ENCODE data around the gene CAVIN3. TPM values are rescaled to one million over a fixed set of nuclear protein-coding genes. Genes with fewer than 3 reads are reported as not detected.
"Not testable (repeated sequence)": the region's sequence is repeated elsewhere in the genome, so short reads cannot be mapped to it uniquely, and the experiment has no call there.

CAVIN3 gene
- total RNA-seq, 1 donor from 2014 or later: 94.6 TPM

DNA sequence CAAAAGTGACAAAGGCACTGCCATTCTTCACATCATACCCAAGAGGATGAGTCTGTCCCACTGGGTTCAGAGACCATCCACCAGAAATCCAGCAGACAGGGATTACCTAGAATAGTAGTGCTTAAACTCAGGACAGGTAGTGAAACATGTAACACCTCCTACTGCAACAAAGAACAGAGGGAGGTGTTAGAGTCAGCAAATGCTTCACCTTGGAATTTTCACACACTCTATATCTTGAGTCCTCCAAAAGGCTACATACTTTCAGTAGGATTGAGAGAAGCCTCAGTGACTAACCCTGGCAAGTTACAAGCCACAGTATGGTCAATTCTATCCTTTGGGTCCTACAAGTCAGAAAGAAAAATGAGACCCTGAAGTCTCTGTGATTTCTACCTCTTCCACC, 6.0 kb upstream of the CAVIN3 start:
- no peak for DNase-seq (ENCODE audit: low read depth, low spot score)

DNA sequence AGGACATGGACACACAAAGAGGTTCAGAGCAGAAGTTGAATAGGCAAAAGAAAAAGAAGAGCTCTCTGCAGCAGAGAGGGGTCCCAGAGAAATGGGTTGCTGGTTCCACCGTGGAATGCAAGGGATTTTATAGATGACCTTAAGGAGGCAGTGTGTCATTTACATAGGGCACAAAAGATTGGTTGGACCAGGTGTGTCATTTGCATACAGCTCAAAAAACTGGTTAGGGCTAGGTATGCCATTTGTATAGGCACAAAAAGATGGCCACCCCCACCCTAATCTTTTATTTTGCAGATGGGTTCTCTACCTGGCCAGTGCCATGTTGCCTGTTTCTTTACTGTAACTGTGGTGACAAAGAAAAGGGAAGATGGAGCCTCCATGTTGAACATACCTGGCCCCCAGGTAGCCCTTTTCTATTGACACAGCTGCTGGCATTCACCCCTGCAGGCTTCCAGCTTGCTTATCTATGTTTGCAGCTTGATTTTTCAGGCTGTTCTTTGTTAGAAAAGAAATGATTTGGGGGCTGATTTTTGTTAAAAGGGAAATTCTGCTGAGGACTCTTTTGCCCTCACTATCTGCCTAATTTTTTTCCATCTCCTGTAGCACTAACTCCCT, 3.1 kb upstream of the CAVIN3 start:
- DNase-seq (ENCODE audit: low read depth, low spot score): no peak

DNA sequence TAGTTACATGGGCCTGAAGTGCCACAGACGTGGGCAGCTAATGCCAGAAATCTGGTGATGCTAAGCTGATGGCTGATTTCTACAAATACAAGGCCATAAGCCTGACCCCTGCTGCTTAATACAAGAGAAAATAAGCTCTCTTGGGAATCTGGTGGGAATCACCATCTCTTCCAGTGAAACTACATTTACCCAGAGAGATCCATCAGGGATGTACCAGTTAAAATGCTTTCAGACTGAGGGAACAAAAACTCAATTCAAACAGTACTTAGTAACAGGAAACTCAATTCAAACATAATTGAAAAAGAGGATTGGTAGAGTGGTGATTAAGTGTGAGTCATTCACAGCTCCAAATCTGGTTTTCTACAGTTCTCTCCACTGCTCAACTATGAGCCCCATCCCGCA, 1.7 kb upstream of the CAVIN3 start:
- no peak for DNase-seq (ENCODE audit: low read depth, low spot score)

DNA sequence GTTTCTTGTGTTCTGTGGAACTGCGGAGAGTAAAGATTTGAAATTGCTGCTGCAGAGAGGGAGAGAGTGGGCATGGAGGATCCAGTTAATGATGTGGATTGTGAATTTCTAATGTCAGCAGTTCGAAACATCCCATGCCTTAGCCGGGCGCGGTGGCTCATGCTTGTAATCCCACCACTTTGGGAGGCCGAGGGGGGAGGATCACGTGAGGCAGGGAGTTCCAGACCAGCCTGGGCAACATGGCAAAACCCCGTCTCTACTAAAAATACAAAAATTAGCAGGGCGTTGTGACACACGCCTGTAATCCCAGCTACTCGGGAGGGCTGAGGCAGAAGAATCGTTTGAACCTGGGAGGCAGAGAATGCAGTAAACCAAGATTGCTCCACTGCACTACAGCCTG, 1.1 kb upstream of the CAVIN3 start:
- no peak for DNase-seq (ENCODE audit: low read depth, low spot score)

DNA sequence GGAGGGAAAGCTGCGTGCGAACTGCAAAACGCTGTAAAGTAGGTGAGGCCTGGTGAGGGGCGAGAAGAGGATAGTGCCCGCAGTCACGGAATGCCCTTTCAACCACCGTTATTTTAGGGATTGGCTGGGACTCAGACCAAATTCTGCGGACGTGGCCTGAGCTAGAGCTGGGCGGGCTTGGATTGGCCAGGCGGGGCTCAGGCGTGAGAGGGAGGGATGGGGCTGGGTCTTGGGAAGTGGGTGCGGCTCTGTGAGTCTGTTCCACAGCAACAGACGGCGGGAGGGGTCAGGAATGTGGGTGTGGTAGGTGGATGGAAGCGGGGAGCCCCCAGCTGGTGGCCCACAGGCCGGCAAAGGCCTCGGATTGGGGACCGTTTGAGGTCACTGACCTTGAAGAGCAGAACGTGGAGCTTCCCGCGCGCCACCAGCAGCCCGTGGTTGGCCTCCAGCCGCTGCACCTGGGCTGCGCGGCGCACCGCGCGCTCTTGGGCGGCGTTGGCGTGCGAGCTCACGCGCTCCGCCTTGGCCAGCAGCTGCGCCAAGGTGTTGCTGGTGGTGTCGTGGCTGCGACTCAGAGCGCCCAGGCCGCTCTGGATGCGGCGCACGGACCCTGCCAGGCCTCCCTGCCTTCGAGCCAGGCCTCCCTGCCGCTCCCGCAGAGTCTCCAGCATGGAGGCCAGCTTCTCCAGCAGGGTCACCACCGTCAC, 444 bp downstream of the CAVIN3 start:
- DNase-seq (ENCODE audit: low read depth, low spot score): peak; percentile 54

GRCh38 chr11:6319001-6319703, 1.1 kb downstream of the CAVIN3 start:
- no peak for DNase-seq (ENCODE audit: low read depth, low spot score)

GRCh38 chr11:6318204-6318603, 2.1 kb downstream of the CAVIN3 start:
- no peak for DNase-seq (ENCODE audit: low read depth, low spot score)

GRCh38 chr11:6315811-6316425, 4.4 kb downstream of the CAVIN3 start:
- no peak for DNase-seq (ENCODE audit: low read depth, low spot score)

DNA sequence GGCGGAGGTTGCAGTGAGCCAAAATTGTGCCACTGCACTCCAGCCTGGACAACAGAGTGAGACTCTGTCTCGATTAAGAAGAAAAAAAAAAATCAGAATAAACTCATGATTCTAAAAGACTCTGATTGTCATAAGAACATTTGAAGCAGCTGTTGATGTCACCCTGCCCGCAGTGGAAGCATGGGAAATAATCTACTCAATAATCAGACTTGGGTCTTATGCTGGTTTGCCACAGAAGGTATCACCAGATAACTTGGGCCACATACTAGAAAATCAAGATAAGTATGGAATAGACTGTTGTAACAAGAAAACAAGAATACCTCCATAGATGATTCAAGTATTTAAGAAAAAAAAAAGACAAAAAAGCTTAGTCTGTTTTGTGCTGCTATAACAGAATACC, 8.2 kb downstream of the CAVIN3 start:
- no peak for DNase-seq (ENCODE audit: low read depth, low spot score)

GRCh38 chr11:6307876-6308275, 12.4 kb downstream of the CAVIN3 start:
- DNase-seq (ENCODE audit: low read depth, low spot score): no peak

DNA sequence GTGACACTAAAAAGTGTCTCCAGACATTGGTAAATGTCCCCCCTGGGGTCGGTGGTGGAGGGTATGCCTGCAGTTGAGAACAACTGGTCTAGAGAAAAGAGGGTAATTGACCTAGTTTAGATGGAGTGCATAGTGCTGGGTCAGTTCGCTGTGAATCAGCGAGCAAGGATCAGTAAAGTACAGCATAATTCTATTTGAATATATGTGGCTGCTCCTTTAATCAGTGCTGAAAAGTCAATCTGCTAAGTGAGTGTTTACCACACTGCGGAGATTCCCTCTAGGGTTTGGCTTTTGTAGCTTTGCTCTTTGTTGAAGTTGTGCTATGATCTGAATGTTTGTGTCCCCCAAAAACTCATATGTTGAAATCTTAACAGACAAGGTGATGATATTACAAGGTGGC, 15.0 kb downstream of the CAVIN3 start:
- DNase-seq (ENCODE audit: low read depth, low spot score): no peak

GRCh38 chr11:6303661-6304060, 16.6 kb downstream of the CAVIN3 start:
- no peak for DNase-seq (ENCODE audit: low read depth, low spot score)

DNA sequence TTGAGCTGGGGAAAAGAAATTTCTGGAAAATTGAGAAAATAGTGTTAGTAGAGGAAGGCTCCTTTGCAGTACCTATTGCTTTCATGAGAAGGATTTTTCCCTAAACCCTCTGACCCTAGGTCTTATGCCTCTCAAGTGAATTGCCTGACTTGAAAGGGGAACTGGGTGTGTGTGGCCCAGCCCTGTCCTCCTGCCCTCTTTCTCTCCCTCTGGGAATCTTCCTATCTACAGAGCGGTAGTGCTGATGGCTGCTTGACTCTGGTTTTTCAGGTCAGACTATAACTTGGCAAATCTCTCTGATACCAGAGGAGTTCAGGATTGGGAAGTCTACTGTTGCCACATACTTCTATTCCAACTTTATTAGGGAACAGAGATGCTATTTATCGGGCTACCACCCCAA, 19.2 kb downstream of the CAVIN3 start:
- DNase-seq (ENCODE audit: low read depth, low spot score): no peak

- DNase-seq (ENCODE audit: low read depth, low spot score): no peak
Observed at GRCh38 chr11:6300325-6300724, 20.0 kb downstream of the CAVIN3 start.

DNA sequence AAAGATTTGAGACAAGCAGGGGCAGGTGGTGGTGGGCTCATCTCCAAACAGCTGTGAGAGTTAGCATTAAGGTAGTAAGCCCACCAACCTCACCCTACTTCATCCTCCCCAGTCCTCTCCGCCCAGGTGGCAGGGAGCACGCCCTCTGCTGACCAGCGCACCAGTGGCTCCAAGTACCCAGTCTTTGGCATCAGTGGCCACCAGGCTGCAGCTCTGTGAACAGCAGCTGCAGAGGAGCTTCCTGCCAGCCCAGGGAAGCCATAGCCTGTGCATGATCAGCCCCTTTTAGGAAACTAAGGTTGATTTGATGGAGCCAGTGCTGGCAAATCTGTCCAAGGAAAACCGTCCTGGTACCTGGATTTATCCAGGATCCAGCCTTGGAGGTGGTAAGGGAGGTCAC, 21.7 kb downstream of the CAVIN3 start:
- DNase-seq (ENCODE audit: low read depth, low spot score): no peak

DNA sequence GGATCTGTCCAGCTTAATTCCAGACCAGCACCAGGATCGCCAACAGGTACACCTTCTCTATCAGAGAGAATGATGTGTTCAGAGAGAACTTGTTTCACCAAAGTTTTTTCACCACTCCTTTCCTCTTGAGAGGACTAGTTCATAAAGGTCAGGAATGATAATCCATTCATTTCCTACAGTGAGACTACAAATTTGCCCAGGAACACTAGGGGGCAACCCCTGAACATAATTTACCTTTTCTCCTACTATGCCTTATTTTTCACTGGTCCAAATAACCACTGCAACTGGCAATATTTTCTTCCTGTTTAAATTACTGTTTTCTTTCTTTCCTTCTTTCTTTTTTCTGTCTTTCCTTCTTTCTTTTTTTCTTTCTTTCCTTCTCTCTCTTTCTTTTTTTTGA, 22.5 kb downstream of the CAVIN3 start:
- no peak for DNase-seq (ENCODE audit: low read depth, low spot score)

DNA sequence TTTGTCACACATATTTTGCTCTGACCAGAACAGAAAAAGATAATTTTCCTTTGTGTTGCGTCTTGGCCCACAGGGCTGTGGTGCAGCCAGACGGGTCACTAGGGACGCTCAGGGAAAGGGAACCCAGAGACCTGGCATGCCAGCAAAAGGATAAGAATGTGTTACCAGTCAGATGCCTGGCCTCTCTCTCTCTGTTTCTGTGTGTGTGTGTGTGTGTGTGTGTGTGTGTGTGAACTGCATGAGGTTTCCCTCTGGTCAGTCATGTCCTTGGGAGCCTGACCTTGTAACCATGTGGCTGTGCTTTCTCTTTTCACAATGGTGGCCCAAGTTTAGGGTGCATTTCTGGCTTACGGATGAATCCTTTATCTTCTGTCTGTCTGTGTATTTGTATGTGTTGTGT, 35.3 kb downstream of the CAVIN3 start:
- DNase-seq (ENCODE audit: low read depth, low spot score): no peak

- no peak for DNase-seq (ENCODE audit: low read depth, low spot score)
Observed at GRCh38 chr11:6284250-6284649, 36.1 kb downstream of the CAVIN3 start.

- DNase-seq (ENCODE audit: low read depth, low spot score): no peak
Observed at GRCh38 chr11:6283453-6284023, 36.8 kb downstream of the CAVIN3 start.

DNA sequence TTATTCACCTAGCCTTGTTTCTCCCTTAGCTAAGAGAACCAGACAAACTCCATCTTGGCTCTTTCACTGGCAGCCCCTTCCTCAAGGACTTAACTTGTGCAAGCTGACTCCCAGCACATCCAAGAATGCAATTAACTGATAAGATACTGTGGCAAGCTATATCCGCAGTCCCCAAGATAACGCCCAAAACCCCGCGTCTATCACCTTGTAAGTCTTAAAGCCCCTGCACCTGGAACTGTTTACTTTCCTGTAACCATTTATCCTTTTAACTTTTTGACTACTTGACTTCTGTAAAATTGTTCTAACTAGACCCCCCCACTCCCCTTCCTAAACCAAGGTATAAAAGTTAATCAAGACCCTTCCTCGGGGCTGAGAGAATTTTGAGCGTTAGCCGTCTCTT, 39.5 kb downstream of the CAVIN3 start:
- DNase-seq (ENCODE audit: low read depth, low spot score): not testable (repeated sequence)

- no peak for DNase-seq (ENCODE audit: low read depth, low spot score)
Observed at GRCh38 chr11:6273188-6273587, 47.1 kb downstream of the CAVIN3 start.

- no peak for DNase-seq (ENCODE audit: low read depth, low spot score)
Observed at GRCh38 chr11:6271598-6271997, 48.7 kb downstream of the CAVIN3 start.
